HG03159 (cell line): Measurements from ENCODE around the gene LONP1.
"Not testable (repeated sequence)": the region's sequence is repeated elsewhere in the genome, so short reads cannot be mapped to it uniquely, and the experiment has no call there.

Experiments used
- ATAC-seq: cut with Tn5 transposase; IDR thresholded peaks from one replicate; pipeline ENCODE4 v1.9.1; 2021; ENCODE audit warnings: mild to moderate bottlenecking, moderate library complexity; ENCODE audit not compliant: unreplicated experiment

The LONP1 gene

DNA sequence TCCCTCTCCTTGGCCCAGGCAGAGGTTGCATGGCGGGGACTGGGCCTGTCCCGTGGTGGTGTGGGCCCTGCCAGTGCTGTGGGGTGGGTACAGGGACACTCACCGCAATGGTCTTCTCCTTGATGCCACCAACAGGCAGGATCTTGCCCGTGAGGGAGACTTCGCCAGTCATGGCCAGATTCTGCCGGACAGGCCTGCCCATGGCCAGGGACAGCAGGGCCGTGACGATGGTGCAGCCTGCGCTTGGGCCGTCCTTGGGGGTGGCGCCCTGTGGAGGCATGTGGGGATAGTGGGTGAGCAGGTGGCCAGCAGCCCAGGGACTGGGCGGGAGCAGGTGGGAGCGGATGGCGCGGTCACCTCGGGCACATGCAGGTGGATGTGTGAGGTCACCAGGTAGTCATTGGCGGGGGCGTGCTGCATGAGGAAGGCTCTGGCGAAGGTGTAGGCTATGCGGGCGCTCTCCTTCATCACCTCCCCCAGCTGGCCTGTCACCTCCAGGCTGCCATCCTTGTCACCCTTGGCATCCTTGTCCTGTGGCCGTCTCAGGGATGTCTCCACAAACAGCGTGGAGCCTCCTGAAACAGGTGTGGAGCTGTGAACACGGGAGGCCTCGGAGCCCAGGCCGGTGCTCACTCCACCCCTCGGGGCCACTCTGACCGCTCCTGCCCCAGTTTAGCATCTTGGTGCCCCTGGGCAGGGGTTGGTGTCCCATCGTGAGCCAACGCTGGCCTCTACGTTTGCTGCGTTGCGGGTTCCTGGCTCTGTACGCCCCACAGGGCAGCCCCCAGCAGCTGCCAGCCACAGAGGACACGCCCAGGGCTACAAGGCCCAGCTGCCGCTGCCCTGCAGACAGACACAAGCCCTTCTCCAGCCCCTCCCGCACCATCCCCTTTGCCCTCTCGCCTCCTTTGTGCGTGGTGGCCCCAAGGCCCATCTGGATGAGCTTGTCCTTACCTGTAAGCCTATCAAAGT lies 26.5 kb downstream of the LONP1 start:
- no peak for ATAC-seq

- no peak for ATAC-seq
Measured at GRCh38 chr19:5692723-5693194, 27.2 kb downstream of the LONP1 start.

DNA sequence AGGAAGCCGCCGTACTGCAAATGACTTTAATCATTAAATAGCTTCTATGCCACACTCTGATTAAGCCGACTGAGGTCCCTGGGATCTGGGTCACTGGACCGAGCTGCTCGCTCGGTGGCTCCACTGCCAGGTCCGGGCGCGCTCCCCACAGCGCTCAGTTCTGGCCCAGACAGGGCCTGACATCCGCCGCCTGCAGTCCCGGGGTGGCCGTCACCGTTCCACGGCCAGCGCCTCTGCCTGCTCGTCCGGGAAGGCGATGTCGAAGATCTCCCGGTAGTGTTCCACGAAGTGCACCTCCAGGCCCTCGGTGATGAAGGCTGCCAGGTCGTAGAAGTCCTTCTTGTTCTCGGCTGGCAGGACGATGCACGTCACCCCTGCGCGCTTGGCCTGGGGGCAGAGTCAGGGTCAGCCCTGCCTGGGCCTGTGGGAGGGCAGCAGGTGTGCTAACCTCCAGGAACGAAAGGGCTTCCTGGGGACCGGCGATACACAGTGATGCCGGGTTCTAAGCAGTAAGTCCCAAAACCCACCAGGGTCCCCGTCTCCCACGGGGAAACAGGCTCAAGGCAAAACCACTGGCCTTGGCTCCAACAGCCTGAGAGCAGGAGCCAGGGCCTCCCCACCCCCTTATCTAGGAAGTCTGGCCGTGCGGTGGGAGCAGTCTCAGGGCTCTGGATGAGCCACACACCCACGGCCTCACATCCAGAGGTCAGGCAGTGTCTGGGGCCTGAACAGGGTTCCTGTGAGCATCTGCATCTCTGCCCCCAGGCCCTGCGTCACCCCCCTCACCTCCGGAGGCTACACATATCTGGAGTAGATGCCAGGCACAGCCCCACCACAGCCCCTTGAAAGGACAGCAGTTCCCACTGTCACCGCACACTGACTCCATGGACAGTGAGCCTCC lies 27.9 kb downstream of the LONP1 start:
- no peak for ATAC-seq

- ATAC-seq: no peak
Measured at GRCh38 chr19:5690955-5691821, 28.8 kb downstream of the LONP1 start.

- peak; percentile 36 for ATAC-seq
Measured at GRCh38 chr19:5690125-5690954, 29.6 kb downstream of the LONP1 start, which contains the start of gene RPL36. RPL36 (plus strand) TSS chr19:5690295; CDS start chr19:5690508, 213 bp downstream.

DNA sequence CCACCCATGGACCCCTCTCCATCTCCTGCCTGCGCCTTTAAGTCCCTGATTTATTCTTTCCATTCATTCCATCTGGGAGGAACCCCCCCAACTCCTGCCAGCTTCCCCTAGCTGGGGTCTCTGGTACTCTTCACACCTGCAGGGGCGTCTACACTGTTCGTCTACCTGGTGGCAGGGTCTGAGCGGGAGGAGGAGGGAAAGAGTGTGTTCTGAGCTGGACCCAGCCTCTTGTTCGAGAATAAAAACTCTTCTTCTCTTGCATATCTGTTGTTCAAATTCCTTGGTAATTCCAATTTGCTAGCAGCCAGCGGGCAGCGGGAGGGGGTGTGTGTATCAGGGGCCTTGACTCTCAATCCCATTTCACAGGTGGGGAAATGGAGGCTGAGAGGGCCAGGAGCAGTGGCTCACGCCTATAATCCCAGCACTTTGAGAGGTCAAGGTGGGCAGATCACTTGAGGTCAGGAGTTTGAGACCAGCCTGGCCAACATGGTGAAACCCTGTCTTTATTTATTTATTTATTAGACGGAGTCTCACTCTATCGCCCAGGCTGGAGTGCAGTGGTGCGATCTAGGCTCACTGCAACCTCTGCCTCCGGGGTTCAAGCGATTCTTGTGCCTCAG lies 31.6 kb downstream of the LONP1 start:
- ATAC-seq: not testable (repeated sequence)

GRCh38 chr19:5687360-5688198 lies 32.4 kb downstream of the LONP1 start:
- no peak for ATAC-seq

DNA sequence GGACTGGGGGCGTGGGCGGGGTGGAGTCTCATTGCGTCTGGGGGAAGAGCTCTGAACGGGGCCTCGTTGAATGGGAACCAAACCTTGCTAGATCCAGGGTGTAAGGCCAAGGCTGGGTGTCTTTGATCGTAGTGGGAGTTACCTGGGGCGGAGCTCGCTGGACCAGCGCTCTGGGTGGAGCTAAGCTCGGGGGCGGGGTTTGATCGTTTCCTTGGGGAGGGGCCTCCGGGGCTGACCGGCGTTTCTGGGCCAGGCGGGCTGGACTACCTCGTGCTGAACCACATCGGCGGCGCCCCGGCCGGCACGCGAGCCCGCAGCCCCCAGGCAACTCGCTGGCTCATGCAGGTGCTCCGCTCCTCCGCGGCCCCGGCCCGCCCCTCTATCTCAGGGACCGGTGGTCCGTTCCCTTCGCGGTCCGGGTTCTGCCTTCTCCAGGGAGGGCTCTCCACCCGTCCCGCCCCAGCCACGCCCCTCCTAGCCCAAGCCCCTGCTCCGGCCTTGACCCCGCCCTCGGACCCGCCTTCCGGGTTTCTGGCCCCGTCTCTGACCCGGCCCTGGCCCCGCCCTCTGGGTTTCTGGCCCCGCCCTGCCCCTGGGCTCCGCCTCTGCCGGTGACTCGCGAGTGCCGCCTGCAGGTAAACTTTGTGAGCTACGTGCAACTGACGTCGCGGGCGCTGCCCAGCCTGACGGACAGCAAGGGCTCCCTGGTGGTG lies 33.1 kb downstream of the LONP1 start:
- ATAC-seq: peak; percentile 46

DNA sequence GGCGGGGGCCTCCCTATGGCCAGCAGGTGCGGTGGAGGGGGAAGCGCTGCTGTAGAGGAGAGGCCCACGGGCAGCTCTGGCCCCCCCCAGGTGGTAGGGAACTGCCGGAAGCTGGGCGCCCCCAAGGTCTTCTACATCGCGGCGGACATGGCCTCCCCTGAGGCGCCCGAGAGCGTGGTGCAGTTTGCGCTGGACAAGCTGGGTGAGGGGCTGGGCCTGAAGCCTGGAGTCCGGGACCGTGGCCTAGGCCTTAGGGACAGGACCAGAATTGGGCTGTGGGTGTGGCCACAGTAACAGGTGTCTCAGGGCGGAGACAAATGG lies 33.7 kb downstream of the LONP1 start:
- no peak for ATAC-seq

- ATAC-seq: no peak
Measured at GRCh38 chr19:5684694-5685430, 35.1 kb downstream of the LONP1 start.

GRCh38 chr19:5683177-5683886 lies 36.6 kb downstream of the LONP1 start:
- ATAC-seq: no peak

GRCh38 chr19:5682107-5682482 lies 37.9 kb downstream of the LONP1 start:
- no peak for ATAC-seq

- no peak for ATAC-seq
Measured at GRCh38 chr19:5681391-5682106, 38.4 kb downstream of the LONP1 start.

DNA sequence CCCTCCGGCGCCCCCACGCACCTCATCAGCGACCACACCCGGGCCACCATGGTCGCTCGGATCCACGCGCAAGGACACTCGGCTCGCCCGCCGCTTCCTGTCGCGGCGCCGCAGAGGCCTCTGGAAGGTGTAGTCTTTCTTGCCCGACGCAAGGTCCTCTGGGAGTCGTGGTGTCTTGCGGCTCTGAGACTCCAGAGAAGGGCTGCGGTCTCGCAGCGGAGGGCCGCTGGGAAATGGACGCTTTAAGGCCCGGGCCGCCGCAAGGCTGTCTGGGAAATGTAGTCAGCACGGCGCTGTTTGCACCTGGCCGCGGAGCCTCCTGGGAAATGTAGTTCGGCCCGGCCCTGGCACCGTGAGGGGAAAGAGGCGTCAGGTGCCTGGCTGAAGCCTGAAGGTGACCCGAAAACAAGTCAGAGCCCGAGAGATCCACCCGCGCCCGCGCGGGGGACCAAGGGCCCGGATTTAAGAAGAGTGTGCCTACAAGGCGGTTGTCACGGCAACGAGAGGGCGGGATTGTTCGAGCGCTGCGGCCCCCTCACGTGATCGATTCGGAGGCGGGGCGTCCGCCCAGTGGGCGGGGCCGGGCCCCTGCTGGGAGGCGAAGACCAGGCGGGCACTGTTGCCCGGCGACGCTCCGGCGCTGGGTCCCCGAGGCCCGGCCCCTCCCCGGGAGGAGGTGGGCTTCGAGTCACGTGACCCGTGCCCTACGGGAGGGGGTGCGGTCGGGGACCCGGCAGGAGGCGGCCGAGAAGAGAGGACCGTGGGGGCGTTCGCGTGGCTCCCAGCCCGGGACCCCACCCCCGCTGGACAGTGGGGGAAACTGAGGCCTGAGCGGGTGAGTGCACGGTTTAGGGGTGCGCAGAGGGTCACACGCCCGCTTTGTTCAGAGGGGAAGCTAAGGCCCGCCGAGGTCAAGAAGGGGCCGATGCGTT lies 39.2 kb downstream of the LONP1 start, which contains the start of the genes HSD11B1L and MICOS13:
HSD11B1L (plus strand) TSS at position 591 of the 932 bp plus-strand sequence. CDS start 3,806 bp downstream, outside the sequence.
MICOS13 (minus strand) TSS at position 80 of the 932 bp plus-strand sequence; CDS start at position 50, 30 bp downstream.
- ATAC-seq: peak; percentile 83
